IPS-NIHi11 (cell line): ENCODE measurements around the gene RAPGEF3.
A peak's percentile ranks its signal among the peaks of the same experiment; 100 is the strongest.

Experiments
- DNase-seq: peaks from one replicate; pipeline ENCODE4 v3.0.0; 2012; ENCODE audit warnings: mixed read lengths, low spot score

RAPGEF3 gene

GRCh38 chr12:47686645-47687240 is 71.9 kb downstream of the RAPGEF3 start:
- DNase-seq = peak; percentile 42
